ENCODE measurements around the gene PNN.
"Not testable (repeated sequence)": the region's sequence is repeated elsewhere in the genome, so short reads cannot be mapped to it uniquely, and the experiment has no call there.

PNN gene

GRCh38 chr14:39174560-39175444 lies at the start of gene PNN:
PNN (plus strand) TSS chr14:39175254; CDS start chr14:39175280, 26 bp downstream.
- DNase-seq (ENCODE audit: low read depth in 3 of 3, low spot score in 1 of 3): peak; percentile 79 to 94 (median 91)

GRCh38 chr14:39137835-39138234 lies 37.2 kb upstream of the PNN start:
- not testable (repeated sequence) for DNase-seq (ENCODE audit: low read depth in 3 of 3, low spot score in 1 of 3)

DNA sequence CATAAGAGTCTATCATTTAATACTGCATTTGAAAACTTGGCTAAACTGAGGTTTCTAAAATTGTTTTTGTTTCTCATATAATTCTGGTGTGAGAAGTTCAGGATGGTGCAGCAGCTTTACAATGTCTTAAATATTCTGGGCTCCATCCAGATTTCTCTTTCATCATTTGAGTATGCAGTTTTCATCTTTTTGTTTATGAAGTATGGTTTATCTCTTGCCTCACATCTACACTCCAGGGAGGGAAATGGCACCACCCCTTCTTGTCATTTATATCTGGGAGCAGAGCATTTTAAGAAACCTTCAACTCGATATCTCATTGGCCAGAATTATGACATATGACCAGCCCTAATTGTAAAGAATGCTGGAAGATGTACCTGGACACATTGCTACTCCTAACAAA lies 36.6 kb upstream of the PNN start:
- no peak for DNase-seq (ENCODE audit: low read depth in 3 of 3, low spot score in 1 of 3)

DNA sequence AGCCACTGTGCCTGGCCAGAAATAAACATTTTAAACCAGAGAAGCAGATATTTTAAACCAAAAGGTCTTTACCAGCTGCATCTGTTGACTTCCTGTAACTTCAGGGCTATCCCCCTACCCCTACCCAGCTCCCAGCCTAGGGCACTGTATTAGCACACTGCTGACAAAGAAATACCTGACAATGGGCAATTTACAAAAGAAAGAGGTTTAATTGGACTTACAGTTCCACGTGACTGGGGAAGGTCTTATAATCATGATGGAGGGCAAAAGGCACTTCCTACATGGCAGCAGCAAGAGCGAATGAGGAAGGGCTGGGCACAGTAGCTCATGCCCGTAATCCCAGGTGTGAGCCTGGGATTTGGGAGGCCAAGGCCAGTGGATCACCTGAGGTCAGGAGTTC lies 34.9 kb upstream of the PNN start:
- DNase-seq (ENCODE audit: low read depth in 3 of 3, low spot score in 1 of 3): no peak

DNA sequence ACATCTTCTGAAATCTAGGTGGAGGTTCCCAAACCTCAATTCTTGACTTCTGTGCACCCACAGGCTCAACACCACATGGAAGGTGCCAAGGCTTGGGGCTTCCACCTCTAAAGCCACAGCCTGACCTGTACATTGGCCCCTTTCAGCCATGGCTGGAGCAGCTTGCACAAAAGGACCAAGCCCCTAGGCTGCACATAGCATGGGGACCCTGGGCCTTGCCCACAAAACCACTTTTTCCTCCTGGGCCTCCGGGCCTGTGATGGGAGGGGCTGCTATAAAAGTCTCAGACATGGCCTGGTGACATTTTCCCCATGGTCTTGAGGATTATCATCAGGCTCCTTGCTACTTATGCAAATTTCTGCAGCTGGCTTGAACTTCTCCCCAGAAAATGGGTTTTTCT lies 33.4 kb upstream of the PNN start:
- not testable (repeated sequence) for DNase-seq (ENCODE audit: low read depth in 3 of 3, low spot score in 1 of 3)

DNA sequence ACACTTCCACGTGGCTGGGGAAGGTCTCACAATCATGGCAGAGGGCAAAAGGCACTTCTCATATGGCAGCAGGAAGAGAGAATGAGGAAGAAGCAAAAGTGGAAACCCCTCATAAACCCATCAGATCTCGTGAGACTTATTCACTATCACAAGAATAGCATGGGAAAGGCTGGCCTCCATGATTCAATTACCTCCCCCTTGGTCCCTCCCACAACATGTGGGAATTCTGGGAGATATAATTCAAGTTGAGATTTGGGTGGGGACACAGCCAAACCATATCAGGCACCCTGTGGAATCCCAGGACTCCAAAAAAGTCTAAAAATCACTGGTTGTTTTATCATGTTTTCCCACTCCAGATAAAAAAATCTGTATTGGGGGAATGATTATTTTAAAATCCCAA lies 31.8 kb upstream of the PNN start:
- not testable (repeated sequence) for DNase-seq (ENCODE audit: low read depth in 3 of 3, low spot score in 1 of 3)

- DNase-seq (ENCODE audit: low read depth in 3 of 3, low spot score in 1 of 3): no peak
These were observed 29.6 kb upstream of the PNN start for GRCh38 chr14:39145266-39145966.

DNA sequence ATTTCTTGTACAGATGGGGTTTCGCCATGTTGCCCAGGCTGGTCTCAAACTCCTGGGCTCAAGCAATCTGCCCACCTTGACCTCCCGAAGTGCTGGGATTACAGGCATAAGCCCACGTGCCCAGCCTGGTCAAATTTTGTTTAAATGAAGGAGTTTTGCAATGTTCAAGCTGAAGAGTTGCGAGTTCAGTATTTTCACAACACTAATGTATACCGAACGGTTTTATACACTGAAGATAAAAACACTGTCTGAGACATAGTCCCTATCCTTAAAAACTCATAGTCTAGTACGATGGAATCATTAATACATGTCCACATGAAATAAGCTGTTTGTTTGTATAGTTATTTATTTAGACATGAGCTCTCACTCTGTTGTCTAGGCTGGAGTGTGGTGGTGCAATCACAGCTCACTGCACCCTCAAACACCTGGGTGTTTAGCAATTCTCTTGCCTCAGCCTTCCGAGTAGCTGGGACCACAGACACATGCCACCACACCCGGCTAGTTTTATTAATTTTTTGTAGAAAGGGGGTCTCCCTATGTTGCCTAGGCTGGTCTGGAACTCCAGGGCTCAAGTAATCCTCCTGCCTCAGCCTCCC lies 20.4 kb upstream of the PNN start:
- no peak for DNase-seq (ENCODE audit: low read depth in 3 of 3, low spot score in 1 of 3)

GRCh38 chr14:39157491-39157890 lies 17.6 kb upstream of the PNN start:
- DNase-seq (ENCODE audit: low read depth in 3 of 3, low spot score in 1 of 3): no peak

DNA sequence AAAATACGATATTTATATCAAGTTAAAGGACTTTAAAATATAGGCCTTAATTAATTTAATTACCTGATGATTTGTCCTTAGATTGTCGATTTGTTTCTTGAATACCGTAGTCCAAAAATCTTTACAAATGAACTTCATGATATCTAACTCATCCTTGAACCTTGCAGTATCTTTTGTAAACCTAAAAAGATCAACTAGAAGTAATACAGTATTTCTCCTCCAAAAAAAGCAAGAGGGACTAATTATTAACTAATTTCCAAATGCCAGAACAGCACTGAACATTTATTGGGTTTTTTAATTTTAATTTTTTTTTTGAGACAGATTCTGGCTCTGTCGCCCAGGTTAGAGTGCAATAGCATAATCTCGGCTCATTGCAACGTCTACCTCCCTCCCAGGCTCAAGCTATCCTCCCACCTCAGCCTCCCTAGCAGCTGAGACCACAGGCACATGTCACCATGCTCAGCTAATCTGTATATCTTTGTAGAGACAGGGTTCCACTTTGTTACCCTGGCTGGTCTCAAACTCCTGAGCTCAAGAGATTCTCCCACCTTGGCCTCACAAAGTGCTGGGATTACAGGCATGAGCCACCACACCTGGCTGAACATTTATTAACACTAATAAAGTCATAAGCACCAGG lies 16.7 kb upstream of the PNN start:
- no peak for DNase-seq (ENCODE audit: low read depth in 3 of 3, low spot score in 1 of 3)

DNA sequence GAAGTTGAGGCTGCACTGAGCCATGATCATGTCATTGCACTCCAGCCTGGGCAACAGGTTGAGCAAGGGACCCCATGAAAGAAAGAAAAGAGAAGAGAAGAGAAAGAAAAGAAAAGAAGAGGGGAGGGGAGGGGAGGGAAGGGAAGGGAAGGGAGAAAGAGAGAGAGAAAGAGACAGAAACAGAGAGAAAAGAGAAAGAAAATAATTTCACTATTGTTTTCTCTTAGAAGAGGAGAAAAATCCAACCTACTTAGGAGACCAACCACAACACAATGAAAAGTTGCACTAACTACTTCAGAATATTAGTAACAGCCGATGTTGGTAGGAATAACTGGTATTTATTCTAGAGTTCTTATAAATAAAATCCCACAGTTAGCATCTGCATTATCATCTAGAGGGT lies 14.6 kb upstream of the PNN start:
- no peak for DNase-seq (ENCODE audit: low read depth in 3 of 3, low spot score in 1 of 3)

GRCh38 chr14:39167797-39168320 lies 7.2 kb upstream of the PNN start:
- DNase-seq (ENCODE audit: low read depth in 3 of 3, low spot score in 1 of 3): not testable (repeated sequence)

DNA sequence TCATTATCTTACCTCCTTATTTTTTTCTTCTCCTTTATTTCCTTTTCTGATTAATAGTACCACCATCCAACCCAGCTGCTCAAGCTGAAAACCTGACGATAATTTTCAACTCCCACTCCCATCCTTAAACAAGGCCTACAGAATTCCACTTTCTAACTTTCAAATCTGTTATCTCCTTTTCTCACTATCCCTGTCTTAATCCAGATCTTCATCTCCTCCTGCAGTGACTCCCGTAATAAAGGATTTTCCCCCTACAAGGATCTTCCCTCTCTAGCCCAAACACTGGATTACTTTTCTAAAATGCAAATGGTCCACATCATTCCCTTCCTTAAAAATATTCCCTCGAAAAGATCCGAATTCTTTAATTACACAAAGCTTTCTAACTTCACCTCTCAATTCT lies 6.5 kb upstream of the PNN start:
- DNase-seq (ENCODE audit: low read depth in 3 of 3, low spot score in 1 of 3): no peak

DNA sequence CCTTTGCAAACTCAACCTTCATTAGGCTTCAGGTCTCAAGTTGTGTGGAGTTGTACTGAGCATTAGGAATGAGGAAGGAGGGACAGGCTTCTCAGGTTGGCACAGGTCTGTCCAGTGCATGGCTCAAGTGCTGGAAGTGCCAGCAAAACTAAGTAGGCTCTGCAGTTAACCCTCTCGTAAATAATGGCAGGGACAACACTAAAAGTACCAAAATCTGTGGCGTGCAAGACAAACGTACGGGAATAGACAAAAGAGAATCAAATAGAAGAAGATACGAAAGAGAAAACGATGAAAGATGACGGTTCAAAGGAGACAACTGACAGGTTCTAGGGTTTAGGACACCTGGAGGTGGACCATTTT lies 5.5 kb upstream of the PNN start:
- DNase-seq (ENCODE audit: low read depth in 3 of 3, low spot score in 1 of 3): no peak

DNA sequence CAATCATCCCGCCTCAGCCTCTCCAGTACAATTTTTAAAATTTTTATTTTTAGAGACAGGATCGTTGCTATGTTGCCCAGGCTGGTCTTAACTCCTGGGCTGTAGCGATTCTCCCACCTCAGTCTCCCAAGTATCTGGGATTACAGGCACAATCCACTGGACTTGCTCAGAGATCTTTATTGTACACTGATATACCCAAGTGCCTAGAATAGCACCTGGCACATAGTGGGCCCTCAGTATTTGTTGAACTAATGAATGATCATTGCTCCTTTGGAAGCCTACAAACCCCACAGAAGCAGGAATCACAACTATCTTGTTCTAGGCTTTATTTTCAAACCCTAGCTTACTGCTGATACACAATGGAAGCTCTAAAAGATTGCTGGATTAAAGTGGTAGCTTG lies 1.9 kb upstream of the PNN start:
- DNase-seq (ENCODE audit: low read depth in 3 of 3, low spot score in 1 of 3): no peak

DNA sequence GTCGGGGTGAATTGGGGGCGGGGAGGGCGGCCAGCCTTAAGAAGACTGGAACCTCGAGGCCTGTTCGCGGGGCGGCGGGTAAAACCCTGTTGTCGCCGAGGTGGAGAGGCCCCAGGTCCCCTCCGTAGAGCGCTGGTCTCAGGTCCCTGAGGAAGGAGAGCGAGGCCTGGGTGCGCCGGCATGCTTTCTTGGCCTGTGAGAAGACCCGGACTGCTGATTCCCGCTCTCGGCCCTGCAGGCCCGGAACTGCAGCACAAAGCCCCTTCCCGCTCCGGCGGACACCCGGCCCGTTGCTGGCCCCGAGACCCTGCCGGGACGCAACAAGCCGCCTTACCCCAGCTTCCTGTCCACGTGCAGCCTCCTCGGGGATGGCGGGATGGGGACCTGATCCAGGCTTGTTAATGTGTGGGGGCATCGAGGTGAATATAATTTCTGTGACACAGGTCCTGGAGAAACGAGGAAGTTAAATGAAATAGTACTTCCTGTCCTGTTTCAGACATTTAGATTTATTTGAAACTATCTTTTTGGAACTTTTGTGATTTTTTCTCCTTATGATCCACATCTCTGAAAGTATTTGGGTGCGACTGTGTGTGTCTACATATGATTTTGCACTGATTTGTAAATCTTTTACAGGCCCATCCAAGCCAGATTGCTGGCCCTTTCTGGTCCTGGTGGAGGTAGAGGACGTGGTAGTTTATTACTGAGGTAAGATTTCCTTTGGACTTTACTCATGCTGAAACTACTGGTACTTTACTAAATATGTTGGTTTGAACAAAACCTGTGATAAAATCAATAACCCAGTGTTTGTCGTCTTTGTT lies 600 bp downstream of the PNN start:
- DNase-seq (ENCODE audit: low read depth in 3 of 3, low spot score in 1 of 3): no peak

DNA sequence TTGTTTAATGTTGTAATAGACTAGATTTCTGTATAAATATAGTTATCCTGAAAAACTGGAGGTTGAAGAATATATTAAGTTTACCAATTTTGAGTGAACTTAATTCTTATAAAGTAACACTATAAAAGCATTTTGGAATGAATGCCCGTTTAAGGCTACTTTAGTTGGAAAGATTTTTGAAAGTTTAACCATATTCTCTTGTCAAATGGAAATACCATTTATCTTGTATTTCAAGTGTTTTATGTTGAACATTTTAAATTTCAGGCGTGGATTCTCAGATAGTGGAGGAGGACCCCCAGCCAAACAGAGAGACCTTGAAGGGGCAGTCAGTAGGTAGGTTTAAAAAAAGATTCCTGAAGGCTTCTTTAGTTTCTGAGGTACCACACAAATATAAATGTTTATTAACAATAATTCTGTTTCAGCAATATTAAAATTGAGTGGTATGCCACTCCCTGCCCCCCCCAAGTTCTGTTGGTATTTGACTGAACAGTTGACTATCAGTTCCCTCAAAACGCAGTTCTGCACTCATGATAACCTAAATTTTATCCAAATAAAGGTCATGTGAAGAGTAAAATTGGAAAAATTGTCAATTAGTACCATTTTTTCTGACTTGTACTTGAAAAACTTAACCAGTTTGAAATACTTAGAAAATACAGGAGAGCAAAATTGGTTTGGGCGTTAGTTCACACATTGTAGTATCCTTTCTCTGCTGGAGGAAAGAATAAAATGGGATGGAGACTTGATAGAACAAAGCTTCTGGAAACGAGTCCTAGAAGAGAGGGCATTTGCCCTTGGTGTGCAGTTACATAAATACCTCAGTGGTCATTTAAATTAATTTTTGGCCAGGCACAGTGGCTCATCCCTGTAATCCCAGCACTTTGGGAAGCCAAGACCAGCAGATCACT lies 1.5 kb downstream of the PNN start:
- no peak for DNase-seq (ENCODE audit: low read depth in 3 of 3, low spot score in 1 of 3)

DNA sequence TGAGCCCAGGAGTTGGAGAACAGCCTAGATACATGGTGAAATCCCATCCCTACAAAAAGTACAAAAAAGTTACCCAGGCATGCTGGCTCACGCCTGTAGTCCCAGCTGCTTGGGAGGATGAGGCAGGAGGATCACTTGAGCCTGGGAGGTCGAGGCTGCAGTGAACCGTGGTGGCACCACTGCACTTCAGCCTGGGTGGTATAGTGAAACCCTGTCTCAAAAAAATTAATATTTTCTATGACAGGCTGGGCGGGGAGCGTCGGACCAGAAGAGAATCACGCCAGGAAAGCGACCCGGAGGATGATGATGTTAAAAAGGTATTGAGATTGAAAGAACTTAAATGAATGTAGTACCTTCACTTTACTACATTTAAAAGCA lies 2.1 kb downstream of the PNN start:
- no peak for DNase-seq (ENCODE audit: low read depth in 3 of 3, low spot score in 1 of 3)

DNA sequence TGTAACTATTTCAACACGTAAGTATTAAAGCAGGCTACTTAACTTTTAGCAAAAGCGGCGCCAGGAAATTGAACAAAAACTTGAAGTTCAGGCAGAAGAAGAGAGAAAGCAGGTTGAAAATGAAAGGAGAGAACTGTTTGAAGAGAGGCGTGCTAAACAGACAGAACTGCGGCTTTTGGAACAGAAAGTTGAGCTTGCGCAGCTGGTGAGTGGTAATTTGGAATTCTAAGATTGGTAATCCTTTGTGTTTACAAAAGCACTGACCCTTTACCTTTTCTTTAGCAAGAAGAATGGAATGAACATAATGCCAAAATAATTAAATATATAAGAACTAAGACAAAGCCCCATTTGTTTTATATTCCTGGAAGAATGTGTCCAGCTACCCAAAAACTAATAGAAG lies 4.0 kb downstream of the PNN start:
- no peak for DNase-seq (ENCODE audit: low read depth in 3 of 3, low spot score in 1 of 3)

DNA sequence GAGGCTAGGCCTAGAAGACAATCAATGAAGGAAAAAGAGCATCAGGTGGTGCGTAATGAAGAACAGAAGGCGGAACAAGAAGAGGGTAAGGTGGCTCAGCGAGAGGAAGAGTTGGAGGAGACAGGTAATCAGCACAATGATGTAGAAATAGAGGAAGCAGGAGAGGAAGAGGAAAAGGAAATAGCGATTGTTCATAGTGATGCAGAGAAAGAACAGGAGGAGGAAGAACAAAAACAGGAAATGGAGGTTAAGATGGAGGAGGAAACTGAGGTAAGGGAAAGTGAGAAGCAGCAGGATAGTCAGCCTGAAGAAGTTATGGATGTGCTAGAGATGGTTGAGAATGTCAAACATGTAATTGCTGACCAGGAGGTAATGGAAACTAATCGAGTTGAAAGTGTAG lies 5.5 kb downstream of the PNN start:
- no peak for DNase-seq (ENCODE audit: low read depth in 3 of 3, low spot score in 1 of 3)
